Activated CD8-positive, alpha-beta memory T cell treated with anti-CD3 and anti-CD28 coated beads for 4 hours (primary cell): ENCODE measurements around the gene SV2B.

Experiments used
- DNase-seq, 2 donors: peaks; one replicate each; pipeline ENCODE4 v3.0.0-alpha.2; 2020; ENCODE audit warnings: low read depth in 2 of 2

SV2B gene

DNA sequence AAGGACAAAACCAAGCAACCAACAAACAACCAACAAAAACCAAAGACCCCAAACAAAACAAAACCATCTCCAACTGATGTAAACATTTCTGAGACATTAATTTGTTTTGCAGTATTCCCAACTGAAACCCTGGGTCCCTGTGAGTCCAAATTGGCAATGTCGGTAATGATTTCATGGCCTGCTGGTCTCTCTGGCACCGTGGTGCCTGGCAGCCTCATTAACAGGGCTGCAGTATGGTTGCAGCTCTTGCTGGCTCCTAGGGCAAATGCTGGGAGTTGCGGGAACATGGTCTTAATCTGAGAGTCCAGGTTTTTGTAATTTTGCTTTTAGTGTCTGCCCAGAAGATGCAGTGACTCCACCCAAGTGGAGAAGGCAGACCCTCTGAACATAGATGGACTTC lies 128.3 kb downstream of the SV2B start:
- no peak for DNase-seq

DNA sequence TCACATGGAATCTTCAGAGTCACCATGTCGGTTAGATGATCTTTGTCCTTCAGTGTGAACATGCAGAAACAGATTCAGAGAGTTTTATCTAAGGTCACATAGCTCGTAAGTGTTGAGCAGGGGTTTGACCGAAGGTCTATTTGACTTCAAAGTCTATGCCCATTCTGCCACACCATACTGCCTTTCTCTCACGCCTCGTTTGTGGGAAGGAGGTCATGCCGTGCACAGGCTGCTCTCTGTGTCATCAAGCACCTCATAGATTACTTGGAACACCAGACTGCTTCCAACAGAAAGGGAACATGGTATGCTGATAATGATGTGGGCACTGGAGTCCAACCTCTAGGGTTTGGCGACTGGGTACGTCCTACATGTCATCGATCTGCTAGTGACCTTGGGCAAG lies 128.8 kb downstream of the SV2B start:
- DNase-seq, result no peak

DNA sequence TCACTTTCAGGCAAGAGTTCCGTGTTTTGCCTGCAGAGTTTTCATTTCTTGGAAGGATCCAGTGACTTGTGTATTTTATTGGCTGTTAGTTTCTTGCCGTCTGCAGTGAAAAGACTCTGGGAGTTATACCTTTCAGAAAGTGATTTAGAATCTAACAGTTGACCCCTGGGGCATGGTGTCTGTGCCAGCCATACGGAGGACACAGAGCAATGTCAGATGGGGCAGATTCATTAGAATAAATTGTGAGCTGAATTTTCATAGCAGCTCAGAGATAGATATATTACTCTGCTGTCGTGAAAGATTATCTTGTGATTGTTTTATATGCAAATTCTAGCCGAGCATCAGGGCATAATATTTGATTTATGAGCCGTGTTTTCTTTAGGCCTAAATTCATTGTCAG lies 131.6 kb downstream of the SV2B start:
- no peak for DNase-seq

DNA sequence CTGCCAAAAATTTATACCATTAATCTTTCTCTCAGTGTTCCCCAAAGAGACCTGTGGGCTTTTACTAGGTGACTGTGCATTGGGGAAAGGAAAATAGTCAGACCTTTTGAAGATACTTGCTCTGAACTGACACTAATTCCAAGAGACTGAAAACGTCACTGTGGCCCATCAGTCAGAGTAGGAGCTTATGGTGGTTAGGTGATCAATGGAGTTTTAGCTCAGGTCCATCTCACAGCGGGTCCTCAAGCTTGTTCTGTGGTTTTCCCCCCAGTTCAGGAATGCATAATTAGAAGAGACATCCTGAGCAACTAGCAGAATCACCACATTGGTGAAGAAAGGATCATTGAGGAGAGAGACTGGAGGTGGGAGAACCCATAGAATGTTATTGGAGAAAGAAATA lies 134.7 kb downstream of the SV2B start:
- DNase-seq, result no peak

DNA sequence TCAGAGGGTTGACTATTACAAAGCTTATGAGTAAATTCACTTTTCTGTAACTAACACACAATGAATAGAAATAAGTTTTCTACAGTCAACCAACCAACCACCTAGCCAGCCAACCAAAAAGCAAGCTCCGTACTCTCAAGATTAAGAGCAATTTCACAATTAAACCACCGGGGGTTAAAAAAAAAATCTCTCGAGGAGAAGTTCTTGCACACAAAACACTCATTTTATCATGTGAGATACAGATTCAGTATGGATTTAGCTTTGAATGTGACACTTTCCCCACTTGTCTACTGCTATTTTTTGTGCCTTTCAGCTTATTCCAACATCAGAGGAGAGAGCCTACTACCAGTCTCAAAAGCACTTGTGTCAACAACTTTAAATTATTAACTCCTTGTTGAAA lies 135.3 kb downstream of the SV2B start:
- no peak for DNase-seq

DNA sequence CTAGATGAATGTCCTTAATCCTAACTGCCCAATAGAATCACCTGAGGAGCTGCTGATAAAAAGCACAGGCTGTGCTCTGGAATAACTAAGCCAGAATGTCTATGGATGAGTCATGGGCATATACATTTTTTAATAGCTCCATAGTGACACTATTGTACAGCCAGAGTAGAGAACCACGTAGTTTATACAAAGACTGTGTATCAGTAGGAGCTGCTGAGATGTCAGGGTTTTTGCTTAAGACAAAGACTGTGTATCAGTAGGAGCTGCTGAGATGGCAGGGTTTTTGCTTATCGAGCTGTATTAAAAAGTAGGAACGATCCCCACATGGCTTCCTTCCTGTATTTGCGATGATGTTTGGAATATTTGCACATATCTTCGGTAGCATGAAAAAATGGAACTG lies 137.4 kb downstream of the SV2B start:
- DNase-seq, result no peak

DNA sequence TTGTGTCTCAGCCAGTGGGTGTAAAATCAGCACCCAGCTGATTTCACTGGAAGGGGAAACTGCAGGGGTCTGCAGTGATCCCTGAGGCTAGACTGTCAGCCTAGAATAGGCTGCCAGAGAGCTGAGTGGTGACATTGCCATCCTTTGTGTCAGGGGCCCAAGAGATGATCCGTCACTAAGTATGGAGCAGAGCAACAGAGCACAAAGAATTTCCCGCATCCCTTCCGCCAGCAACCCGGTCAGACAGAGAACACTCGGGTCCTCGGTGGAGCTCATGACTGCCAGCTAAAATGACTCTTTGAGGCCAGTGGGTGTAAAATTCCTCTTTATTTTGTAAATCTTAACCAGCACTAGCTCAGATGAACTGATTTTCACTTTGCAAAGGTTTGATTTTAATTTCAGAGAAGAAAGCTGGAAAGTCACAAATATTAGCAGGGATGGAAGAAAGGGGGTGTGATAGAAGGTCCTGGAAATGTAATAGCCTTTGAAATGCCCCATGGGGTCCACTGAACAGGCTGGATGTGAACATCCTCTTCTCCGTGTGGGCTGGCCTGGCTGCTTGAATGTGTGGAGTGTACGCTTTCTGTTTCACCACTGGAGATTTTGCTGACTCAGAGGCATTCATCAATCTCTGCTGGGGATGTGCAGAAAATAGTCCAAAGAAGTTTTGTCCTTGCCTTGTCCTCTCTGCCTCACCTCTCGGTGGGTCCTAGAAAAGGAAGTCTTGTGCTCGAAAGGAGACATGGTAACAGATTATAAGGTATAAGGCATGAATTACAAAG lies 138.8 kb downstream of the SV2B start:
- DNase-seq, result no peak

DNA sequence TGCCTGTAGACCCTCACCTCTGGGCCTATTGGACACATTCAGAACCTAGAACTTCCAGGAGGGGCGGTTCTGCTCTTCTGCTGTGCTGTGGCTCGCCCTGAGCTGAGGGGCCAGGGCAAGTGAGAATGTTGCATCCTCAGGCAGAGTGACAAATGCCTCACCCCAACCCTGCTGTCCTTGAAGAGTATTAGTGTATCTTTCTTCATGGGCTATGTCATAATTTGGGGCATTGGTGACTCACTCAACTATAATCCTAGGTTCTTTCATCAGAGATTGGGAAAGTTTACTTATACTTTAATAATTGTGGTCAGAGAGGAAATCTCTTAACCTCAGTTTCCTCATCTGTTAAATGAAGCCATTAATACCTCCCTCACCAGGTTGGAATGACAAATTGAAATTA lies 143.8 kb downstream of the SV2B start:
- no peak for DNase-seq

DNA sequence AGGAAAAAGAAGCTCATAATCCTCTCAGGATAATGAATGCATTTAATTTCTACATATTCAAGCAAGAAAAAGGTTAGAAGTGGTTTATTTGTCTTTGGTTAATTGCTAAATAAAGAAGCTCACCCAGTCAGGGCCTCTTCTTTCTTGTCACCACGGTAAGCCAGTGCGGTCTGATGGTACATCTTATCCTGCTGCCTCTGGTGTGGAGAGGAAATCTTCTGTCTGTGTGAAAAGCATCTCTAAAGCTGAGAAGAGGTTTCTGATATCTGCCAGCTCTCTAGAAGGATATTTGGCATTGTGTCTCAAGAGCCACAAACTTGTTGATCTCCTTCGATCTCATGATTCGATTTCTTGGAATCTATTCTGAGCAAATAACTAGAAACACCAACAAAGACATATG lies 144.9 kb downstream of the SV2B start:
- no peak for DNase-seq

DNA sequence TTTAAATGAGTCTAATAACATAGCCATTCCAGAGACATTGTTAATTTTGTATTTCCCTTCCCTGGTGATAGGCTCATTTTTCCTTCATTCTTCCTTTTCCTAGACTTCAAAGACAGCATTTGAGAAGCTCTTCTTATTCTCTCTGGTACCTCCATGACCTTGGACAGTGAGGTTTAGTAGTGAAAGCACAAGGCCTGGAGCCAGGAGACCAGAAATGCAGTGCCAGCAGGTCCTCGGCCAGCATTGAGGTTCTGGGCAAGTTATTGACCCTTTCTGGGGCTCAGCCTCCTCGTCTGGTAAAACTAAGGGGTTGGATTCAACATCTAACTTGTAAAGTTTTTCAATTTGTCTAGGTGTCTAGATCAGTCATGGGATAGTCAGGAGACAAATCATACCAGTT lies 146.9 kb downstream of the SV2B start:
- no peak for DNase-seq

DNA sequence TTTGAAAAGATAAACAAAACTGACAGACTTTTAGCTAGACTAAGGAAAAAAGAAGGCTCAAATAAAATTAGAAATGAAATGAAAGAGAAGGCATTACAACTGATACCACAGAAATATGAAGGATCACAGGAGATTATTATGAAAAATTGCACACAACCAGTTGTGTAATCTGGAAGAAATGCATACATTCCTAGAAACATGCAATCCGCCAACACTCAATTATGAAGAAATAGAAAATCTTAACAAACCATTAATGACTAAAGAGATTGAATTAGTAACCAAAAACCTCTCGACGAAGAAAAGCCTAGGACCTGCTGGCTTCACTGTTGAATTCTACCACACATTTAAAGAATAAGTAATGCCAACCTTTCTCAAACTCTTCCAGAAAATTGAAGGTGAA lies 149.5 kb downstream of the SV2B start:
- no peak for DNase-seq

DNA sequence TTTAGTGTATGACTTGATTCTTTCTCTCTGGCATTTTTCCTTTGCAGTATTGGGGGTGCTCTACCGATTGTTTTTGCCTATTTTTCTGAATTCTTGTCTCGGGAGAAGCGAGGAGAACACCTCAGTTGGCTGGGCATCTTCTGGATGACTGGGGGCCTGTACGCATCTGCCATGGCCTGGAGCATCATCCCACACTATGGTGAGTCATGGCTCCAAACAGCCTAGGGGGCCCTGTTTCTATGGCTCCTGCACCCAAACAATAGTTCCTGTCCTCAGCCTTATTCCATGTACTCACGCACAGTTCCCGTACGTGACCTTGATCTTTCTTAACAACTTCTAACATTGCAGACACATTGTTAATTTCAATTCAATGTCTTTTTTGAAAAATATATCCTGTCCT lies 152.3 kb downstream of the SV2B start:
- DNase-seq, result no peak

DNA sequence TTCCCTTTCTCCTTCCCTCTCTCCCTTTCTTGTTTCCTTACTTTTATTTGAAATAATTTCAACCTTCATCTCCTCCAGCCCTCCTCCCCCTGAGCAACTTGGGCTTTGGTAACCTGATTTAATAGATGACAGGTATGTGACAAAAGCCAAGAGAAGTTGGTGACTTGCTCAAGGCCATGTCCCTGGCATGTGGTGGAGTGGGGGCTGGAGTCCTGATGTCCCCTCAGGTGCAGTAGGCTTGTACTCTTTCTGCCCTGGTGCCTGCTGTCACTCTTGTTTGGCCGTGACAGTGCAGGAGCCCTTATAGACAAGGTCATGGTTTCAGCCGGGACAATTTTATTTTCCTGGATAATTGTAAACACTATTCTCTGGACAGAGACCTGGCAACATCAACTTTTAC lies 152.7 kb downstream of the SV2B start:
- DNase-seq, result no peak

DNA sequence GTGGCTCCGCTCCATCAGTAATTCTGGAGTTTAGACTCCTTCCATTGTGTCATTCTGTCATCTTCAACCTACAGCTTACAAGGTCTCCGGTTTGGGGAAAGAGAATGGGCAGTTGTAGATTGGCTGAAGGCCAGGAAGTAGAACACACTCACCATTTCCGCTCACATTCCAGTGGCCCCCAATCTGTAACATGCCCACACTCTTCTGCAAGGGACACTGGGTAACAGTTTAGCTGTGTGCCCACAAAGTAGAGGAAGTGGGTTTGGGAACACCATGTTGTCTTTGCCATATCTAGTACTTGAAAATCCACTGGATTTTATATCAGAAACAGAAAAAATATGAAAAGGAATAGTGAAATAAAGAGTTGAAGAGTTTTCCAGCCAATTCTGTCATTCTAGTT lies 153.5 kb downstream of the SV2B start:
- no peak for DNase-seq

DNA sequence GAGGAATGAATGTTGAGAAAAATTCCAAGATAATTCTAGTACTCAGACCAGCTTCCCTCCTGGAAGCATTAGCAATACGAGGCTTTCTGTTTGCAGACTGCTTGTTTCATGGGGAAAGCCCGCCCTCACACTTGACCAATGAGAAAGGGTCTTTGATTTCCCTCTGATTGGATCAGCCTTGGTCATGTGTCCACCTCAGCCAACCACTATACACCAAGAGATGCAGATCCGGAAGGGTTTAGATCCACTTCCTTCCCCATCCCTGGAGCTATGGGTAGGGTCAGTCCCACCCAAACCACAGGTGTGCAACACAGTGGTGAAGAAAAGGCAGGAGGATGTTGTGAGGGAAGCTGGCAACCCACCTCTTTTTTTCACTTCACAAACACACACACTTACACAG lies 154.7 kb downstream of the SV2B start:
- DNase-seq, result no peak

DNA sequence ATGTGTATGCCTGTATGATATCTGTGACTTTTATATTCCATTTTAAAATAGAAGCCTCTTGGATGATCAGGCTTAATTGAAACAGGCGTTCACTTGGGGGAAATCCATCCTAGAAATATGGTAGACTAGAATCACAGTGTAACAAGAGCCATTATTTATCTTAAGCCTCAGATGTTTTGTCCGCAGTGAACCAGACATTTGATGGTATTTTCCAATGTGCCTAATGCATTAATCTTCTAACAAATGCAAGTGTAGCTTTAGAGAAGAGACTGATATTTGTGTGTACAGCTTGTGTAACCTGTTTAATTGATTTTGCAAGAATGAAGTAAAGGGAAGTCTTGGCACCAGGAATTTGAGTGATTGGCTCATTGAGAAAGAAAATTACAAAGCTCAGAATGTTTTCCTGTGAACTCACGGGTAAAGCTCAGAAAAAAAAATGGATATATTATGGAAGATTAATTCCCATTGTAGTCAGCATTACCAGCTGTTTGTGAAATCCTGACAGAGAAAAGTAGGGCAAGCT lies 155.7 kb downstream of the SV2B start:
- DNase-seq, result no peak

DNA sequence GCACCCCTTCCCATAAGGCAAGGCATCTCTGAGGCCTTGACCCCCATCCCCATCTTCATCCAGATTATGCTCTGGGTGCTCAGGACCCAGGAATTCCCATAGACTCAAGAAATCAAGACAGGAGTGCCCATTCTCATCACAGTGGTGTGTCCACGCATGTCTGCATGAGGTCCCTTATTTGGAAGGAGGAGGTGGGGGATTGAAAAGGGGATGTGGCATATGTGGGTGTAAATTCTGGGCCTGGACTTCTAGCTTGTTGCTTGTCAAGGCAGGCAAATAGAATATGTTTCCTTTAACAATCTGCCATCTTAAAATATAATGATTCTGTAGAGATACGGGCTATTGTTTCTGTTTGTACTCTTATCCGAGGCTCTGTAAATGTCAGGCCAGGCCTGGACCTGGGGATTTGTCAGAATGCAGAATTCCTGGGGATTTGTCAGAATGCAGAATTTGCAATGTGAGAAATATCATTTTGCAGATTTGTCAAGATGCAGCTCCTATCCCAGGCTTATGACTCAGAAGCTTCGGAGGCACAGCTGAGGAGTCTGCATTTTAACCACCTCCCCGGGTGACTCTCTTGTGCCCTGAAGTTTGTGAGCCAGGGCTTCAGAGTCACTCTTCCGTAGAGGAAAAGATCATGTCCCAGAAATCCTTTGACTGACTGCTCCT lies 157.8 kb downstream of the SV2B start:
- DNase-seq, result no peak

DNA sequence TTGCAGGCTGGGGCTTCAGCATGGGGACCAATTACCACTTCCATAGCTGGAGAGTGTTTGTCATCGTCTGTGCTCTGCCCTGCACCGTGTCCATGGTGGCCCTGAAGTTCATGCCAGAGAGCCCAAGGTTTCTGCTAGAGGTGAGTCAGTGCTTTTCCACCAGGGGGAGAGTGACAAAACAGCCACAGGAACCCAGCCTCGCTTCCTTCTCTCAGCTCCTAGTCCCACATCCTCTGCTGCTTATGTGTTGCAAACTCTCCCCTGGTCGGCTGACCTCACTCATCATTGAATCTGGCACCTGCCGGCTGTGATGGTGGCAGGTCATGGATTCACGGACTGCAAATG lies 158.3 kb downstream of the SV2B start:
- DNase-seq, result no peak

DNA sequence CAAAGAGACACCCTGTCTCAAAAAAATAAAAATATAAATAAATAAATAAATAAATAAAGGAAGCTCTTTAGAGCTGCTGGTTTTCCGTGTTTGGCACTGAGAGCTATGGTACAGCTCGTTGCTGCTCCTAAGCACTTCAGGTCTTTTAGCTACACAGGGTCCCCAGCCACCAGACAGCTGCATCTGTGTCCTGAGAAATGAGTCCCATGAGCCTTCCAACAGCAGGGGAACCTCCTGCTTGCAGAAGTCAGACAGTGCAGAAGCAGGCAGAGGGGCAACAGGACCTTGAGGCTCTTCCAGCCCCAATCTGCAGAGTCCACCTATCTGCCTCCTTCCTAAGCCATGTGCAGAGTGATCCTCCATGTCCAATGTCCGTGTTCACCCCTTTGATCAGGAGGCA lies 159.0 kb downstream of the SV2B start:
- no peak for DNase-seq

DNA sequence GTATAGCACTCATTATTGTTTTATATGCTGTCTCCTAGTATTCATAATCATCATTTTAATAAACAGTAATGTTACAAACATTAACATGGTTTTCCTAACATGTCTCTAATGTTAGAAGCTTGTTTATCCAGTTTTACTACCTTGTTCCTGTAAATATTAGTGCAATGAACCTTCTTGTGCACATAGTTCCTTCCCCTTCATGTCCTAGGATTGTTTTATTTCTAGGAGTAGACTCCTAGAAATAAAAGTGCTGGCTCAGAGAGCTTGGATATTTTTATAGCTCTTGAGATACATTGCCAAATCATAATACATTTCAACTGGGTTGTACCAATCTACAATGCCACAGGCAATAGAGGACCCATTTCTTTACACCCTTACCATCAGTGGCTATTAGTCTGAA lies 161.3 kb downstream of the SV2B start:
- DNase-seq, result no peak

DNA sequence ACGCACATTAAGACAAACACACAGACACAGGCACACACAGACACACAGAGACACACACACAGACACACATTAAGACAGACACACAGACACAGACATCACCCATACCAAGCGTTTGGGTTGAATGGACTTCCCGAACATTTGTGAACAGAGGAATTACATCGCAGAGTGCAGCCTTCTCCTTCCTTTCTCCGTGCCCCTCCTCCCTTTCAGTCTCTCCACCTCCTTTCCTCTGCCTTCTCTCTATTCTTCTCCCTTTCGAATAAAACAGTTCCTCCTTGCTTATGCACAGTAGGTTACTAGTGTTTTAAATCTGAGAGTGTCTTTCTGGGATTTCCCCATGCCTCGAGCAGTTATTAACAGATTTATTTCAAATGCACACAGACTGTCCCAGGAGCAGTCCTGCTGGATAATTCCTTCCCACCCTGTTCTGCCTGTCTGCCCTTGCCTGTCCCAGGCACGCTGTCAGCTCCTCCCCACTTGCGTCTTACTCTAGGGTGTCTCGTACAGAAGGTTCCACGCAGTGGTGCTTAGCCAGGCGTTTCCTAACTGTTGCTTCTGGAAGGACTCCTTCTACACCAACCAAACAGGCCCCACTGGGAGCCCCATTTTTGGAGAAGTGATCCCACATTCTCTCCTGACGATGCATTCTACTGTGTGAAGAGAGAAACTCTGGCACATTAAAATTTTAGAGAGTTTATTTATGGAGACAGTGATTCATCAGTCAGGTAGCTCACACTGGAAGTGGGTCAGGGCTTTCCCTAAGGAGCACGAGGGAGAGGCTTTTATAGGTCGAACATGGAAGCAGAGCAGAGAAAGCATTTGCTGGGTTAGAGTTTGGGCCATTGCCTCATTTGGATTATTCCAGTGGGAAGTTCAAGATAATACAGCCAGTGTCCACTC lies 163.8 kb downstream of the SV2B start:
- no peak for DNase-seq

DNA sequence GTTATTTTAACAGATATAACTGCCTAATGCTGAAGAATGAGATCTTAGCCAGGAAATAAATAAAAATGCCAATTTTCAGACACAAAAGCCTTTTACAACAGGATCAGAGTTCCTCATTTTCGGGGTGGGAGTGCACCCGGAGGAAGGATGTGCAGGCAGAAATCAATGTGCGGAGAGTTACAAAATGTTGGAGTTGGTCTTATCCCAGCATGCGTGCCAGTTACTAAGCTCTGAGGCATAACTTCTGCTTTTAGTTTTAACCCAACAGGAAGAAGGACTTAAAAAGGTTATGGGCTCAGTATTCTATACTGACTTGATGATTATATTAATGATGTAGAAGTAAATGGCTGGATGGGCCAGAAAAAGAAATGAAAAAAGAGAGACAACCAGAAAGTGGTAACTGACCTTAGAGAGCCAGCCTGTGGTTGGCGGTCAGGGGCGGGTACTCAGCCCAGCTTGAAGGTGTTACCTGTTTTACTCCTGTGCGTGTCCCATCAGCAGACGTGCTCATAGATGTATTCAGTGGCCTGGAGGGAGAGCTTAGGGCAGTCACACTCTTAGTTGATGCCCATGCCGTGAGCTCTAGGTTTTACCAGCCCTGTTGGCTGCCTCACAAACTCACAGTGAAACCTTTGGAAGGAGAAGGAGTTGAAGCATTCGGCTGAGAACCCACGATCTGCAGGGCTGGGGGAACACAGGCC lies 164.7 kb downstream of the SV2B start:
- no peak for DNase-seq
